OCI-LY7 (cell line): ENCODE measurements around the gene CD163. TPM values are rescaled to one million over a fixed set of nuclear protein-coding genes. Genes with fewer than 3 reads are reported as not detected.

Source experiments
- BruUV-seq: library from RNA; stranded (reverse); fragments of 400-500 nt; replicated peaks from 2 replicates; lab custom pipeline; 2021; lab: Mats Ljungman, UMichigan
- CTCF ChIA-PET: fragments of 300-600 bp; sonication (Branson Sonifier 250); formaldehyde crosslinking; loops from one replicate; lab custom pipeline; 2022; ENCODE audit warnings: antibody characterized with exemption; ENCODE audit not compliant: unreplicated experiment; lab: Charles Lee
- POLR2A ChIA-PET: fragments of 300-600 bp; sonication (Branson Sonifier 250); formaldehyde crosslinking; loops from one replicate; lab custom pipeline; 2022; ENCODE audit warnings: antibody characterized with exemption; lab: Charles Lee
- DNase-seq: peaks from one replicate; pipeline ENCODE4 v3.0.0-alpha.2; 2015; ENCODE audit warnings: low spot score
- H2AFZ ChIP-seq: fragments of 200-600 bp; sonication (generic), shearing (Covaris generic); 2 replicates; pipeline ENCODE4 v1.6.1; 2014; ENCODE audit warnings: mild to moderate bottlenecking, antibody characterized with exemption, low read length, moderate library complexity
- H3K27ac ChIP-seq: fragments of 200-600 bp; sonication (generic); 2 replicates; pipeline ENCODE4 v1.5.1; 2014; ENCODE audit warnings: mixed run types, low read depth, mild to moderate bottlenecking, moderate library complexity, low read length, inconsistent platforms; ENCODE audit not compliant: poor library complexity, severe bottlenecking
- H3K36me3 ChIP-seq: fragments of 200-600 bp; sonication (generic); 2 replicates; pipeline ENCODE4 v1.6.1; 2014; ENCODE audit warnings: mild to moderate bottlenecking, antibody characterized with exemption, low read length, moderate library complexity, mixed read lengths; ENCODE audit not compliant: insufficient read depth
- H3K4me1 ChIP-seq: fragments of 200-600 bp; sonication (generic); 2 replicates; pipeline ENCODE4 v1.5.1; 2014; ENCODE audit warnings: mild to moderate bottlenecking, low read length; ENCODE audit not compliant: insufficient read depth, poor library complexity, severe bottlenecking
- H3K4me2 ChIP-seq: fragments of 200-600 bp; sonication (generic); 2 replicates; pipeline ENCODE4 v1.6.1; 2014; ENCODE audit warnings: mild to moderate bottlenecking, low read length
- H3K4me3 ChIP-seq: fragments of 200-600 bp; sonication (generic); 2 replicates; pipeline ENCODE4 v1.5.1; 2014; ENCODE audit warnings: mild to moderate bottlenecking, low read depth, low read length; ENCODE audit not compliant: poor library complexity, severe bottlenecking
- H3K79me2 ChIP-seq: fragments of 200-600 bp; sonication (generic); 2 replicates; pipeline ENCODE4 v1.6.1; 2016; ENCODE audit warnings: low read depth, mild to moderate bottlenecking, low read length, moderate library complexity, mixed read lengths; ENCODE audit not compliant: insufficient read depth
- H3K9me2 ChIP-seq: fragments of 200-600 bp; sonication (generic); 2 replicates; pipeline ENCODE4 v1.6.1; 2016; ENCODE audit warnings: mild to moderate bottlenecking, low read length, mixed read lengths; ENCODE audit not compliant: insufficient read depth
- H3K9me3 ChIP-seq: fragments of 200-600 bp; sonication (generic); 2 replicates; pipeline ENCODE4 v1.6.1; 2014; ENCODE audit warnings: mild to moderate bottlenecking, mixed run types, low read length, mixed read lengths
- H4K20me1 ChIP-seq: fragments of 200-600 bp; sonication (generic); 2 replicates; pipeline ENCODE4 v1.6.1; 2014; ENCODE audit warnings: mild to moderate bottlenecking, antibody characterized with exemption, low read length, moderate library complexity, mixed read lengths; ENCODE audit not compliant: insufficient read depth
- CTCF ChIP-seq: fragments of 200-600 bp; sonication (generic); conservative IDR thresholded peaks from 2 replicates; pipeline ENCODE4 v1.5.1; 2014; ENCODE audit warnings: mild to moderate bottlenecking, antibody characterized with exemption, low read length, moderate library complexity, mixed read lengths
- EZH2phosphoT487 ChIP-seq: fragments of 200-600 bp; sonication (generic); IDR thresholded peaks from 2 replicates; pipeline ENCODE4 v1.6.1; 2018; ENCODE audit warnings: low read depth, borderline replicate concordance, mild to moderate bottlenecking, mixed run types, antibody characterized with exemption, low read length, moderate library complexity, mixed read lengths
- intact Hi-C: fragments of 100-400 bp; cut with micrococcal nuclease; formaldehyde crosslinking; loops from one replicate; pipeline ENCODE4 v1.10.0; 2022; ENCODE audit not compliant: unreplicated experiment
- total RNA-seq, 2 experiments: library from RNA; depleted of rRNA in 1 of 2; stranded (reverse); fragments of >200 nt in 1 of 2; shearing (Covaris generic) in 1 of 2; gene quantifications; 2 replicates each; pipeline ENCODE4 v1.2.3, GENCODE V29; 2014 to 2022

CD163 gene
- total RNA-seq, 2 experiments from 2014 or later = not detected

- Histone ChIP-seq H4K20me1 (no peaks in the 10 kb centered on the region), H3K4me3 (no peak overlapping the region), H3K4me2 (no peak overlapping the region), H3K36me3 (no peaks in the 10 kb centered on the region), H2AFZ (no peak overlapping the region), H3K9me2 (no peaks in the 10 kb centered on the region), H3K9me3 (no peaks in the 10 kb centered on the region), H3K4me1 (no peaks in the 10 kb centered on the region), H3K27ac (no peak overlapping the region), H3K79me2 (no peaks in the 10 kb centered on the region)
- ChIA-PET CTCF (no interaction called here), POLR2A (no interaction called here)
- TF ChIP-seq CTCF (no peak), EZH2phosphoT487 (no peak)
- intact Hi-C loops = loop anchor here (1.0 to 5.0 kb wide), 3 partner anchors 178 to 318 kb away; no protein-coding TSS in a partner anchor
- BruUV-seq = no TSS peak
- no peak for DNase-seq
These were observed 43.6 kb downstream of the CD163 start for GRCh38 chr12:7459973-7460372.

- Histone ChIP-seq H3K4me3 (no peak overlapping the region), H3K79me2 (no peaks in the 10 kb centered on the region), H3K36me3 (no peaks in the 10 kb centered on the region), H3K4me1 (no peaks in the 10 kb centered on the region), H4K20me1 (no peaks in the 10 kb centered on the region), H2AFZ (no peak overlapping the region), H3K4me2 (no peak overlapping the region), H3K27ac (no peak overlapping the region), H3K9me2 (no peaks in the 10 kb centered on the region), H3K9me3 (no peaks in the 10 kb centered on the region)
- no peak for DNase-seq
- intact Hi-C loops = no loop called here
- CTCF ChIA-PET = no interaction called here
- TF ChIP-seq CTCF (no peak), EZH2phosphoT487 (no peak)
- POLR2A ChIA-PET = interaction anchor here (0.6 kb wide), 1 partner anchor 306 kb away, joined by 3 read pairs; no protein-coding TSS in a partner anchor
- BruUV-seq = no TSS peak
These were observed 51.8 kb downstream of the CD163 start for GRCh38 chr12:7451756-7452155.

GRCh38 chr12:7450667-7451066 is 52.9 kb downstream of the CD163 start:
- DNase-seq = no peak
- H4K20me1 ChIP-seq = no peaks in the 10 kb centered on the region
- no TSS peak for BruUV-seq
- intact Hi-C loops = no loop called here
- ChIA-PET CTCF (no interaction called here), POLR2A (interaction anchor here (0.5 kb wide), 1 partner anchor 180 kb away, joined by 4 read pairs; no protein-coding TSS in a partner anchor)
- no peak overlapping the region for H3K4me3 ChIP-seq
- H3K36me3 ChIP-seq = no peaks in the 10 kb centered on the region
- TF ChIP-seq CTCF (no peak), EZH2phosphoT487 (no peak)
- H3K4me2 ChIP-seq = no peak overlapping the region
- no peaks in the 10 kb centered on the region for H3K9me2 ChIP-seq
- H2AFZ ChIP-seq = no peak overlapping the region
- no peaks in the 10 kb centered on the region for H3K9me3 ChIP-seq
- H3K79me2 ChIP-seq = no peaks in the 10 kb centered on the region
- no peak overlapping the region for H3K27ac ChIP-seq
- H3K4me1 ChIP-seq = no peaks in the 10 kb centered on the region
